ENCODE data around the gene RPH3AL.
"Not testable (repeated sequence)": the region's sequence is repeated elsewhere in the genome, so short reads cannot be mapped to it uniquely, and the experiment has no call there.

Gene RPH3AL

GRCh38 chr17:216625-217024 lies 136.0 kb downstream of the RPH3AL start:
- no peak for ATAC-seq

- not testable (repeated sequence) for ATAC-seq
These were observed 136.8 kb downstream of the RPH3AL start for GRCh38 chr17:215563-216478.

DNA sequence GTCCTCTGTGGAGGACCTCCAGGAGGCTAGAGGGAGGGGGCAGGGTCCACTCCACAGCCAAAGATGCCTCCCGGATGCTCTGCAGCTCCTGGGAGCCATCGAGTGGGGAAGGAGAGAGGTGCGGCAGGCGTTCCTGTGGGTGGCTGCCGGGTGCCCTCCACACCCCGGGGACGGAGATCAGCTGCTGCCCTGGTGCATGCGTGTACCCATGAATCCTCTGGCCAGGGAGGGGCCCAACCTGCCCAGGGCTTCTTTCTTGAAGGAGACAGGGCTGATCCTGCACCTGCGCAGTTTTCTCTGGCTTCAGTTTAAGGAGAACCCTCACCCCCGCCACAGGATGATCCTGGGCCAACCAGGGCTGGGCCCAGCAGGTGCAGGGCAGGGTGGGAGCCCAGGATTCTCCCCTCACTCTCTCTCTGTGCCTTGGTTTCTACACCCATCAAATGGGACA lies 137.7 kb downstream of the RPH3AL start:
- ATAC-seq = no peak

GRCh38 chr17:213286-214105 lies 139.1 kb downstream of the RPH3AL start:
- no peak for ATAC-seq

GRCh38 chr17:210402-210801 lies 142.2 kb downstream of the RPH3AL start:
- ATAC-seq = no peak

GRCh38 chr17:208429-208828 lies 144.2 kb downstream of the RPH3AL start:
- ATAC-seq = no peak

GRCh38 chr17:207775-208174 lies 144.8 kb downstream of the RPH3AL start:
- no peak for ATAC-seq

DNA sequence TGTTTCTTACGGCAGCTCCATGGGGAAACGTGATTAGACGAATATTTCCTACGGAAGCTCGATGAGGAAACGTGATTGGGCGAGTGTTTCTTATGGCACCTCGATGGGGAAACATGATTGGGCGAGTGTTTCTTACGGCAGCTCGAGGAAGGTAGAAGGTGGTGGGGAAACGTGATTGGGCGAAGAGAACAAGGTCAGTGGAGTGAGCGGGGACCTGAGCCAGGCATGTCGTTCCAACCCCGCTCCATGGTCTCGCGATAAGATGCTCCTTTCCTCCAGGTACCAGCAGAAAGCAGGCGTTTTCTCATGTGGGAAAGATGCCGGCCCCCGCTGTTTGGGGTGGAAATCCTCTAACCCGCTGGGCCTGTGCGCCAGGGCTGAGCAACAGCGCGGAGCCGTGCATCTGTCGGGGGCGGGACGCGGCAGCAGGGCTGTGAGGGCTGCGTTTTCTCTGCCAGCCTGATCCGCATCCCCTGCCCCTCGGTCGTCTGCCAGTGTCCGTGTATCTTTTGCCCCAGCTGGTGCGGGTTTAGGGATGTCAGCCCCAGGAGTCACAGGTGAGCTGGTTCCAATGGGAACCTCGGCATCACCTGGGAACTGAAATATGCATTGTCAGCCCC lies 145.6 kb downstream of the RPH3AL start:
- no peak for ATAC-seq

DNA sequence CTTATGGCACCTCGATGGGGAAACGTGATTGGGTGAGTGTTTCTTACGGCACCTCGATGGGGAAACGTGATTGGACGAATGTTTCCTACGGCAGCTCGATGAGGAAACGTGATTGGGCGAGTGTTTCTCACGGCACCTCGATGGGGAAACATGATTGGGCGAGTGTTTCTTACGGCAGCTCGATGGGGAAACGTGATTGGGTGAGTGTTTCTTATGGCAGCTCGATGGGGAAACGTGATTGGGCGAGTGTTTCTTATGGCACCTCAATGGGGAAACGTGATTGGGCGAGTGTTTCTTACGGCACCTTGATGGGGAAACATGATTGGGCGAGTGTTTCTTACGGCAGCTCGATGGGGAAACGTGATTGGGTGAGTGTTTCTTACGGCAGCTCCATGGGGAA lies 146.1 kb downstream of the RPH3AL start:
- not testable (repeated sequence) for ATAC-seq

DNA sequence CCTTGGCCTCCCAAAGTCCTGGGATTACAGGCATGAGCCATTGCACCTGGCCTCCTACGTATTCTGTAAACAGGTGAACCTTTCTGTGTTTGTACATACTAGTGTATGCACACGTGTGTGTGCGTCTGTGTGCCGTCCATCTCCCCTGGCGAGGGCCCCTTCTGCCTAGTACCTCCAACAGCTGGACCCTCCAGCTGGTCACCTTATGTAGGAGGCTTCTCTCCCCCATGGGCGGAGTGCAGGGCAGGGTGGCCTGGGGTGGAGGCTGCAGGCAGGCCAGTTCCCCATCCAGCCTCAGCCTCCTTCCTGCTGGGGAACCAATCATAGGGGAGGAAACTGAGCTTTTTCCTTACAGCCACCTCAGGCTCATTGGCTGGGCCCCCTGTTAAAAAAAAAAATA lies 146.8 kb downstream of the RPH3AL start:
- ATAC-seq = no peak

GRCh38 chr17:205148-205669 lies 147.4 kb downstream of the RPH3AL start:
- no peak for ATAC-seq

GRCh38 chr17:204427-205147 lies 148.0 kb downstream of the RPH3AL start:
- ATAC-seq = no peak

- no peak for ATAC-seq
These were observed 150.1 kb downstream of the RPH3AL start for GRCh38 chr17:202501-202951.

DNA sequence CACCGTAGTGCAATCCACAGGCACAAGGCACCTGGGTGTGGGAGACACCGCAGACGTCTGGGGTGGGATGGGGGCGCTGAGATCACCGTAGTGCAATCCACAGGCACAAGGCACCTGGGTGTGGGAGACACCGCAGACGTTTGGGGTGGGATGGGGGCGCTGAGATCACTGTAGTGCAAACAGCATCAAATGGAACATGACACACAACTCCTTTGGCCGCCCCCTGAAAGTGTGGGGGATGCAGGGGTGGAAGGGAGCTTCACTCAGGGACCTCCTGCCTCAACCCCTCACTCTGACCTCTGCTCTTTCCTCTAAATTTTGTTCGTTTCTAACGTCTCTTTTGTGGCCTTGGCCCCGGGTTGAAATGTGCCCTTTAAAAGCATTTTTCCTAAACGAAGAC lies 150.9 kb downstream of the RPH3AL start:
- ATAC-seq = not testable (repeated sequence)

- not testable (repeated sequence) for ATAC-seq
These were observed 151.3 kb downstream of the RPH3AL start for GRCh38 chr17:201257-201656.

DNA sequence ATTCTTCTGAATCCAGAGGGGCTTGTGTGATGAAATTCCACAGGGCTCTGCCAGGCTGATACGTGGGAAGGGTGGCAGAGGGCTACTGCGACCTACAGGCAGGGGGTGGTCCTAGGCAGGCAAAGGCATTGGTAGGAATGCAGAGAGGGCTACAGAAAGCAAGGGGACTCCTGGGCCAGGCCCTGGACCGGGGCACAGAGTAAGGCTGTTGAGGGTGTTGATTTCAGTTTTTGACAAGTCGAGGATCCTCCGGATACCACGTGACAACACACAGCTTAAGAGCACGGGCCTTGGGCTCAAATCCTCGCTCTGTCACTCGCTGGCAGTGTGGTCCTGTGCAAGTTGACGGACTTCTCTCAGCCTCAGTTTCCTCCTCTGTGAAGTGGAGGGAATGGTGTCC lies 152.0 kb downstream of the RPH3AL start:
- ATAC-seq = no peak

GRCh38 chr17:199806-200545 lies 152.6 kb downstream of the RPH3AL start:
- ATAC-seq = no peak

DNA sequence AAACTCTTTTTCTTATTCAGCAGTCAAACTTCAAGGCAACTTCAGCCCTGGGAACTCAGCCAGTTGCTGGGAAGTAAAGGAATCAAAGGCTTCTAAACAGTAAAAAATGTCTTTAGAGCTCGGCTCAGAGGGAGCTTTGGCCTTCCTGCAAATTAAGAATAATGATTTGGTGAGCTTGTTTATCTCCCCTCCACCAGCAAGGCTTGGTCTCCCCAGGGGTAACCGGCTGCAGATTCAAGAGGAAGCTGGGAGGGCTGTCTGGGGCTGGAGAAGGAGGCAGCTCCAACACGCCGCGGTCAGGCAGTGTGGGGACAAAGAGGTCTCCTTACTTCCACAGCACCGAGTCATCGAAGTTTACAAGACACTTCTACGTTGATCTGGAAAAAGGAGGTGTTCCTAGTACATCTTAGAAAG lies 153.4 kb downstream of the RPH3AL start:
- no peak for ATAC-seq

- not testable (repeated sequence) for ATAC-seq
These were observed 154.4 kb downstream of the RPH3AL start for GRCh38 chr17:198225-198624.

DNA sequence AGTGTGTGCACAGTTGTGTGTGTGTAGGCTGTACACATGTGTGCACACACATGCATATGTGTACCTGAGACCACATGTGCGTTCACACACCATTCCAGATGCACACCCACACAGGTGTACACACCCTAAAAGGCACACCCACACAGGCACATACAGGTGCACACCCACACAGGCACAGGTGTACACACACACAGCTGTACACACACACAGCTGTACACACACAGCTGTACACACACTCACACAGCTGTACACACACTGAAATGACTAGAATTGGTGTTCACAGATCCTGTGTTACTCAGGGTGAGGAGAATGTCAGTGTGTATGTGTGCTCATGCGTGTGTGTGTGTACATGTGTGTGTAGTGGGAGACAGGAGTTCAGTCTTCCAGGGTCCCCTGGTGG lies 155.3 kb downstream of the RPH3AL start:
- no peak for ATAC-seq

DNA sequence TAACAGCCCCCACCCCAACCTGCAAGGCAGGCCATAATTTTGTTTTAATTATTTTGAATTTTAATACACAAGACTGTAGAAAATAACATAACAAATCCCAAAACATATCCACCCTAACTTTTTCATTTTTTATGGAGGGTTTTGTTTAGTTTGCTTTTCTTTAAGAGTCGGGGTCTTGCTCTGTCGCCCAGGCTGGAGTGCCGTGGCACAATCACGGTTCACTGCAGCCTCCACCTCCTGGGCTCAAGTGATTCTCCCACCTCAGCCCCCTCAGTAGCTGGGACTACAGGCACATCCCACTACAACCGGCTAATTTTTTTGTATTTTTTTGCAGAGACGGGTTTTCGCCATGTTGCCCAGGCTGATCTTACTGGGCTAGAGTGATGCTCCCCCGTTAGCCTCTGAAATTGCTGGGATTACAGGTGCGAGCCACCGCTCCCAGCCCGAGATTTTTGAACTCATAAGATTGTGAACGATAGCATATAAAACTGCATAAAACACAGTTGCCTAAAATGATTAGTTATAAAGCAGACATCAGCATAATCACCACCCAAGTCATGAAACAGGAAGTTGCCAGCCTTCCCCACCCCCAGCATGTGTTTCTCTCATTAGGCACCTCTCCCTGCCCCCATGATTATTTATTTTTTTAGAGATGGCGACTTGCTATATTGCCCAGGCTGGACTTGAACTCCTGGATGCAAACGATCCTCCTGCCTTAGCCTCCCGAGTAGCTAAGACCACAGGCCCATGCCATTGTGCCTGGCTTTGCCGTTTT lies 157.6 kb downstream of the RPH3AL start:
- no peak for ATAC-seq
